Measurements from ENCODE around the gene PKIG.

The PKIG gene

DNA sequence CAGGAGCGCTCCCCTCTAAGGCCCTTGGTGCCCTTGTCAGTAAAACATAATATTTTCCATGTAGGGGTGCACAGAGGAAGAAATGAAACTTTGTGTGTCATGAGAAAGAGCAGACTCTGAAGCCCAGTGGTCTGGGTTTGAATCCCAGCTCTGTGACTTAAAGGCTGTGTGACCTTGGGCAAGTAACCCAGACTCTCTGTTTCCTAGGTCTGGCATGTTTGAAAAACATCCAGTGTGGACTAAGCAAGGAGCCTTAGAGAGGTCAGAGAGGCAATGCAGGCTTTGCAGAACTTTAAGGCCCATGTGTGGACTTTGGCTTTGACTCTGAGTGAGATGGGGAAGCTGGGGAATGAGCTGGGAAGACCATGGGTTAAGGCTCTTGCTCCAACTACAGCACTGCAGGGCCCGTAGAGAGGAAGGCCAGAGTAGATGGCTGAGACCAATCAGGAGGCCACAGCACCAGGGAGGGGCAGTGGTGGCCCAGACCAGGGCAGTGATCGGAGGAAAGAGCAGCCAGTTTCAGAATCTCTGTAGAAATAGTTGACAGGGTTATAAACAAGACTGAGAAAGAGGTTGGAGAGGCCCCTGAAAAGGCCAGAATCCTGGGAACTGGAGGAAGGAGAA is 50.9 kb downstream of the PKIG start:
- no peak for TF ChIP-seq EZH2phosphoT487 (IDR thresholded peaks at IDR 0.05; ENCODE audit: borderline replicate concordance)
- Histone ChIP-seq H4K20me1 (ENCODE audit: insufficient read depth, low read length, poor library complexity, severe bottlenecking) (no peaks in the 10 kb centered on the region), H3F3A (ENCODE audit: low read depth) (no peaks in the 10 kb centered on the region), H3K9ac (ENCODE audit: low read depth, low read length, poor library complexity, severe bottlenecking) (no peak overlapping the region), H3K9me3 (ENCODE audit: insufficient read depth, low read depth, low read length) (no peaks in the 10 kb centered on the region), H3K4me1 (ENCODE audit: insufficient read depth, low read length, poor library complexity, severe bottlenecking) (no peaks in the 10 kb centered on the region), H3K36me3 (ENCODE audit: insufficient read depth, low read length) (peaks cover 54% of the 10 kb centered on the region; the same call in 1 of the 2 replicates), H3K4me2 (ENCODE audit: low read depth, low read length, poor library complexity, severe bottlenecking) (no peak overlapping the region), H3K27me3 (ENCODE audit: insufficient read depth, low read length, poor library complexity, severe bottlenecking) (no peaks in the 10 kb centered on the region), H2AFZ (ENCODE audit: low read length) (no peak overlapping the region), H3K9me2 (replicated peaks; ENCODE audit: low read depth, low read length) (no peaks in the 10 kb centered on the region), H3K4me3 (ENCODE audit: low read length, poor library complexity, severe bottlenecking) (no peak overlapping the region), H3K79me2 (ENCODE audit: insufficient read depth, low read length) (peaks cover 7% of the 10 kb centered on the region; the same call in 1 of the 2 replicates)

DNA sequence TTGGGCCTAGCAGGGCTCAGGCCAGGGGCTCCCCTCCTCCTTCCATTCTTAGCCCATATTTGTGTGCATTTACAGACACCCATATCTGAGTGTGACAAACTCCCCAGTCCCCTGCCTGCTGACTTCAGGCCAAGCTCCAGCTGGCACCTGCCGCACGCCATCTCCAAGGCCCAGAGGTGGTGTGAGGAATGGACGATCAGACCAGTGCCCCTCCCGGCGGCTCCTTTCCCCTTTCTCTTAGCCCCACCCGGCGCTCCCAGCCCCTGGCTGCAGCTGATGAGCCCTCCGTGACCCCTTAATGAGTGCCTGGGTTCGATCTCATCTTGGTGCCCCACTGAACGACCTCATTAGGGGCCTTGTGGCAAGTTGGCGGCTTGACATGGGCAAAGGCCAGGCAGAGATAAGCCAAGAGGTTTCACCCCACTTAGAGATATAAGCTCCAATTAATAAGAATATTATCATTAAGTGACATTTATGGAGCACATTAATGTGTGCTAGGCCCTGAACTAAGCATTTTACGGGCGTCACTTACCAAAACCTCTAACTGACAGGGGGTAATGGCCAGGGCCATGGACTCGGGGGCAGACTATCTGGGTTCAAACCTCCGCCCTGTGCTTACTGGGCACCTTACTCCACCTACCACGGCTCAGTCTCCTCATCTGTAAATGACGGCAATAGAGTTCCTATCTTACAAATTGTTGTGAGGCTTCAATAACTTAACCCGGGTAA is 51.7 kb downstream of the PKIG start:
- no peak overlapping the region for H3K4me3 ChIP-seq (ENCODE audit: low read length, poor library complexity, severe bottlenecking)
- H3K4me2 ChIP-seq (ENCODE audit: low read depth, low read length, poor library complexity, severe bottlenecking), result no peak overlapping the region
- H3K9ac ChIP-seq (ENCODE audit: low read depth, low read length, poor library complexity, severe bottlenecking), result no peak overlapping the region
- no peaks in the 10 kb centered on the region for H3K4me1 ChIP-seq (ENCODE audit: insufficient read depth, low read length, poor library complexity, severe bottlenecking)
- no peaks in the 10 kb centered on the region for H3K9me2 ChIP-seq (replicated peaks; ENCODE audit: low read depth, low read length)
- H3K79me2 ChIP-seq (ENCODE audit: insufficient read depth, low read length), result peaks cover 11% of the 10 kb centered on the region; the same call in 1 of the 2 replicates
- peaks cover 49% of the 10 kb centered on the region; the same call in 1 of the 2 replicates for H3K36me3 ChIP-seq (ENCODE audit: insufficient read depth, low read length)
- H3K27me3 ChIP-seq (ENCODE audit: insufficient read depth, low read length, poor library complexity, severe bottlenecking), result no peaks in the 10 kb centered on the region
- no peaks in the 10 kb centered on the region for H3K9me3 ChIP-seq (ENCODE audit: insufficient read depth, low read depth, low read length)
- TF ChIP-seq CTCF (conservative IDR thresholded peaks at IDR 0.05; ENCODE audit: low read length) (no peak), EZH2phosphoT487 (IDR thresholded peaks at IDR 0.05; ENCODE audit: borderline replicate concordance) (no peak)
- no peaks in the 10 kb centered on the region for H4K20me1 ChIP-seq (ENCODE audit: insufficient read depth, low read length, poor library complexity, severe bottlenecking)
- H3F3A ChIP-seq (ENCODE audit: low read depth), result no peaks in the 10 kb centered on the region
- no peak overlapping the region for H2AFZ ChIP-seq (ENCODE audit: low read length)

DNA sequence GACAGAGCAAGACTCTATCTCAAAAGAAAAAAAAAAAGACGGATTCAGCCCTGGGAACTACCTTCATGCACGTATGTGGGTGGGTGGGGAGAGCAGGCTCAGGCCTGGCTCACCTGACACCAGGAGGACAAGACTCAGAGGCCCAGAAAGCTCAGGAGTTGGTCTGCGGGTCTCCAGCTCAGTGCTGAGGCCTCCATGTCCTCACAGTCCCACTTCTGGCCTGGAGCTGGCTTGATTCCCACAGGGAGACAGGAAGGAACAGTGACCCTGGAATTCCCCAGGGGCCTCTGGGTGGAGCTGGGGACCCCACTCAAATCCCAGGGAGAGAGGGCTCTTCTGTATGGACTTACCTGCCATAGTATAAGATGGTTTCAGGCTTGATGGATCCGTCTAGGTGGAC is 53.5 kb downstream of the PKIG start:
- Histone ChIP-seq H3K4me2 (ENCODE audit: low read depth, low read length, poor library complexity, severe bottlenecking) (no peak overlapping the region), H3K4me1 (ENCODE audit: insufficient read depth, low read length, poor library complexity, severe bottlenecking) (peaks cover 2% of the 10 kb centered on the region), H3K9me2 (replicated peaks; ENCODE audit: low read depth, low read length) (no peaks in the 10 kb centered on the region), H3K9me3 (ENCODE audit: insufficient read depth, low read depth, low read length) (no peaks in the 10 kb centered on the region), H3K9ac (ENCODE audit: low read depth, low read length, poor library complexity, severe bottlenecking) (no peak overlapping the region), H3K36me3 (ENCODE audit: insufficient read depth, low read length) (peaks cover 49% of the 10 kb centered on the region; the same call in 1 of the 2 replicates), H3K79me2 (ENCODE audit: insufficient read depth, low read length) (peaks cover 26% of the 10 kb centered on the region), H3F3A (ENCODE audit: low read depth) (no peaks in the 10 kb centered on the region), H2AFZ (ENCODE audit: low read length) (no peak overlapping the region), H3K4me3 (ENCODE audit: low read length, poor library complexity, severe bottlenecking) (no peak overlapping the region), H4K20me1 (ENCODE audit: insufficient read depth, low read length, poor library complexity, severe bottlenecking) (no peaks in the 10 kb centered on the region), H3K27me3 (ENCODE audit: insufficient read depth, low read length, poor library complexity, severe bottlenecking) (no peaks in the 10 kb centered on the region)
- TF ChIP-seq CTCF (conservative IDR thresholded peaks at IDR 0.05; ENCODE audit: low read length) (no peak), EZH2phosphoT487 (IDR thresholded peaks at IDR 0.05; ENCODE audit: borderline replicate concordance) (no peak)

All from Loucy (cell line).